Iris pigment epithelial cell (primary cell): ENCODE data around the gene SPRY2.

Experiments
- DNase-seq: peaks from one replicate; pipeline ENCODE4 v3.0.0-alpha.2; 2011; ENCODE audit warnings: low read depth

SPRY2 gene

GRCh38 chr13:80313668-80314256, 27.2 kb downstream of the SPRY2 start:
- DNase-seq, result no peak

DNA sequence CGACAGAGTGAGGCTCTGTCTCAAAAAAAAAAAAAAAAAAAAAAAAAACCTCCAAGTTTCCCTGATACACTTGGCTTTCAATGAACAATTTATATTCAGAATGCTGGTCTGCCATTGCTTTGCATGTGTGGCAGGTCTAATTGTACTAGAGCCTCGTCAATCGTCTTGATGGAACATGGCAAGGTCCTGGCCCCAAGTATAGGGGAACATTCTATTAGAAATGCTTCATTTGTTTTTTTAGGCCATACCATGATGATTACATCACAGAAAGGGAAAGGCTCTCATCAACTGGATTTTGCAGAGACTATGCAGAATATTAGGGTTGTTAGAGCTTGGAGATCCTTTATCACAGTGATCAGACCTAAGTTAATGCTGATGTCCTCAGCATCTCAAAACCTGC, 28.0 kb downstream of the SPRY2 start:
- peak; percentile 50 for DNase-seq

- DNase-seq, result no peak
Measured at GRCh38 chr13:80312012-80312704, 28.8 kb downstream of the SPRY2 start.

DNA sequence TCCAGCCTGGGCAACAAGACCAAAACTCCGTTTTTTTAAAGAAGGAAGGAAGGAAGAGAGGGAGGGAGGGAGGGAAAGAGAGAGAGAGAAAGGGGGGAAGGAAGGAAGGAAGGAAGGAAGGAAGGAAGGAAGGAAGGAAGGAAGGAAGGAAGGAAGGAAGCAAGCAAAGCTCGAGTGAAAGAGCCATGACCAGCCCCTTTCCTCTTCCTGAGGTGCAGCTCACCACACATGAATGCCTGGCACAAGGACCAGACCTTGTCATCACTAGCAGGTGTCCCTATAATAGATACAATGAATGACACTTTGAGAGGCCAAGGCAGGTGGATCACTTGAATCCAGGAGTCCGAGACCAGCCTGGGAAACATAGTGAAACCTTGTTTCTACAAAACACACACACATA, 31.0 kb downstream of the SPRY2 start:
- no peak for DNase-seq

GRCh38 chr13:80307401-80307987, 33.4 kb downstream of the SPRY2 start:
- DNase-seq, result no peak

DNA sequence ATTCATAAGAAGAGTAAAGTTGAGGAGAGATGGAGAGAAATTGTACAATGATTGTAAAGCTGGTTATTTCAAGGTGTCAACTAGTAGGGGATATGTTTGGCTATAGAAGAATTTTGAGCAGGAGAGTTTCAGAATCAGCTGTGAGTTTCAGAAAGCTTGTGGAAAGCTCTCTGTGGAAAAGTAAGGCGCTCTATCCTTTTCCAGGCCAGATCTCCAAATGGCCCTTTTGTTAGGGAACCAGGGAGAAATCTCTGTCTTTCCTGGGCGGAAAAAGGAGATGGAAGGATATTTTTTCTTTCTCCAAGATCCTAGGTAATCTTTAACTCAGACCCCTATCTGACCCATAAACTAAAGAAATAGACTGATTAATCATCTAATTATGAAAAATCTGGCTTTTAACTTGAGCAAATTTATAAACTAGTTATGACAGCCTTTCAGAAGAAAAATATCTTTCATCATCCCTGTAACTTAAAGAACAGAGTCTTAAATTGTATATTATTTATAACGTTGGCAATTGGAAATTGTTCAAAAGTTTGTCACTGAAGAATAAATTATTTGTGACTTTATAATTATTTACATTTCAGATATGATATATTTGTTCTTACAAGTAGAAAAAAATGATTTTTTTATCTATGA, 34.5 kb downstream of the SPRY2 start:
- no peak for DNase-seq

DNA sequence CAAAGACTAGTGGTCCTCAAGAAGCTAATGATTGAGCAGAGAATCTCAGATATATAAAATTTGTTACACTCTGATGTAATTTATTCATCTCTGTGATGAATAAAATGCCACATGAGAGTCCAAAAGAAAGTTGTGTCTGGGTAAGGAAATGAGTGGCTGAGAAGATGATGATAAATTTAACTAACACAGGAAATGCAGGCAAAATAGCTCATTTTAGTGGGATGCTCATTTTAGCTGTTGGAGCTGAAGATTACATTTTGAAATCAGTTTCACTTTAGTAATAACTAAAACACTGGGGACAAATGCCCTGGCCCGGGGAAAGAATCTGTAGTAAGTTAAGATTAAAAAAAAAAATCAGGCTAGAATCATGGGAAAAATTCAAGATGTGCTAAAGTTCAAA, 35.2 kb downstream of the SPRY2 start:
- DNase-seq, result no peak

DNA sequence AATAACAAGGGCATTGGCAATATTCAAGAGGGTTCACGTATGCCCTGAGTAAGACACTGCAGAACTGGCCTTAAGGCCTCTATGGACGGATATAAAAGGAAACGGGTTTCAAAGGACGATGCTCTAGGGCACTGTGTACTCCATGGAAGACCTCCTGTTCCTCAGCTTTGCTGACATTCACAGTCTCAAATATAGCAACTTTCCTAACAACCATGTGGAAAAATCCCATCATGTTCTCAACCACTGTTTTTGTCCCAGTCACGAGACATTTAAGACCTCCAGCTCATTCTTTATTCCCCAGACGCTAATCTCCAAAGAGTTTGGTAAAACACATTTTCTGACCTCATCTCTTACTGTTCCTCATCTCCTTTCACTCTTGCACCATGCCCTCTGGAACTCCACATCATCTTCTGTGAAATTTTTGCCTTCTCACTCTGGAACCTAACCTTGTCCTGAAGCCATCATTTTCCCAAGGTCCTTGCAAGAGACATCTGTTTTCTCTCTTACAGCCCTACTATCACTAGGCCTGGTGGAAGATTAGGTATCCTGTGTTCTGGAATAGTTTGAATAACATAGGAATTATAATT, 37.6 kb downstream of the SPRY2 start:
- no peak for DNase-seq

DNA sequence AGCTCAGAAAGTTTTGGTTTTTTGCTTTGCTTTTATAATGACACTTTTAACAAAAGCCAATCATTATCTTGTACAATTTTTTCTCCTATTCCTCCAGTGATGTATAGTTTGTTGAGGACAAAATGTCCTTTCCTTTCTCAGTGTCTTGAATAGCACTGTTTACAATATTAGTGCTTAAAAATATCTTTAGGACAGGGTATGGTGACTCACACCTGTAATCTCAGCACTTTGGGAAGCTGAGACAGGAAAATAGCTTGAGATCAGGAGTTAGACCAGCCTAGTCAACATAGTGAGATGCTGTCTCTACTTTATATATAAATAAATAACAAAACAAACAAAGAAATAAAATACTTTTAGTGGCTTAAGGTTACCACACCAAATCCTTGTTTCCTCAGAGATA, 41.9 kb downstream of the SPRY2 start:
- no peak for DNase-seq

DNA sequence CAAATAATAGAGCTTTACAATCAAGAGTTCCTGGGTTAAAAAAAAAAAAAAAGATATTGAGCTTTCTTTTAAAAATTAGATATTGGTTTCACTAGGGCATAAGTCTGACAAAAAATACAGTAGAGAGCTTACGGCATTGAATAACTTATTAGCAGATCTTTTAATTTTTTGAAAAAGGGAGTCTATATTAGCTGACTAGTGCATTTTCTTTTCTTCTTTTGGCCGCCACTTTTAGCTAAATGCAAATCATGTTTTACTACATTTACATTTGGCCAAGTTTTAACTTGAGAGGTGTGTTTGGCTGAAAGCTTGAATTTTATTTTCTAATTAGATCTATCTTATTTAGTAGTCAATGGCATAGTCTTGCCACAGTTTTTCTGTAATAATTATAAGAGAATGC, 43.4 kb downstream of the SPRY2 start:
- DNase-seq, result no peak

GRCh38 chr13:80297094-80297493, 43.8 kb downstream of the SPRY2 start:
- DNase-seq, result no peak

- no peak for DNase-seq
Measured at GRCh38 chr13:80296638-80297037, 44.3 kb downstream of the SPRY2 start.

- no peak for DNase-seq
Measured at GRCh38 chr13:80290591-80290990, 50.3 kb downstream of the SPRY2 start.
